ENCODE results near the gene NYAP1.

Gene NYAP1

DNA sequence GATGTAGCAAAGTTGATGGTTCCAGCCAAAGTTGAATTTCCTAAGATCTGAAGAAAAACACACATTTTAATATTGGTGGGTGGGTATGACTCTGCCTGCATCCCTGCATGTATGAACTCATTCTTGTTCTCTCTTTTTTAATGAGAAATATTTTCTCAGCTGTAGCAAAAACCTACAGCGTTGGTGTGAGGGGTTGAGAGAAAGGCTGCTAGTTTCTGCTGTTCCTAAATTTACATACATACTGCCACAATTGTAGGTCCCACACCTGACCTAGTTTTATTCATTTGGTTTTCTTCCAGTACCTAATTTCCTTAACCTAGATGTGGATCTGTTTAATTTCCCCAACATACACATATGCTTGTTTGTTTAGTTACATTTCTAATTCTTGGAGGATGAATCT is 59.9 kb downstream of the NYAP1 start:
- DNase-seq (ENCODE audit: low read depth in 2 of 2): no peak

DNA sequence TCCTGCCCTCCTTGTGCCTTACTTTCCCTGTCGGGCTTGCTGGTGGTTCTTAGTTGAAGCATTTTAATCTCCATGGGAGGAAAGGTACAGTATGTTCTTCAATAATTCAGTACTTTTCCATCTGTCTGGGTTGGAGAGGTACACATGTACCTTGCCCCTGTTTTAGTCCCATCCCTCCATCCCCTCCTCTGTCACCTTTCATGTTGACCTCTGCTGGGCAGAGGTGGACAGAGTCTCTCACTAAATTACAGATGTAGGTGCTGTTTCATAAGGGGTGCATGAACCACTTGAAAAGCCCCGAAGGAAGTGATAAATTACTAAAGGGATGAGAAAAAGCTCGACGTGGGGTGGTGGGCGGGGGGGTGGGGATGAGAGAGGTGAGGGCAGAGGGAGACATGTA is 60.7 kb downstream of the NYAP1 start:
- no peak for DNase-seq (ENCODE audit: low read depth in 2 of 2)
